ENCODE measurements around the gene ASCC2. TPM values are rescaled to one million over a fixed set of nuclear protein-coding genes. Genes with fewer than 3 reads are reported as not detected.

The ASCC2 gene
- total RNA-seq, 4 donors from 2014 or later: 19.6 to 35.8 (median 28.5) TPM

GRCh38 chr22:29856496-29856895, 18.4 kb upstream of the ASCC2 start:
- H3K27ac ChIP-seq: no peak overlapping the region
- no peak overlapping the region for H3K4me3 ChIP-seq
- no peaks in the 10 kb centered on the region for H3K27me3 ChIP-seq
- H3K4me1 ChIP-seq: no peaks in the 10 kb centered on the region
- no peaks in the 10 kb centered on the region for H3K9me3 ChIP-seq
- ATAC-seq: no peak
- WGBS, 2 donors (ENCODE audit: low coverage in 1 of 2): 72% methylated on average over 3 of the region's 3 CpGs
- no peak for TF ChIP-seq POLR2AphosphoS5 (IDR thresholded peaks at IDR 0.05)
- H3K36me3 ChIP-seq: no peaks in the 10 kb centered on the region

GRCh38 chr22:29855611-29856181, 17.6 kb upstream of the ASCC2 start:
- Histone ChIP-seq H3K36me3 (no peaks in the 10 kb centered on the region), H3K27ac (no peak overlapping the region), H3K9me3 (no peaks in the 10 kb centered on the region), H3K27me3 (no peaks in the 10 kb centered on the region), H3K4me3 (no peak overlapping the region), H3K4me1 (no peaks in the 10 kb centered on the region)
- ATAC-seq: no peak
- 49 to 61% methylated on average over 5 to 7 of the region's 10 CpGs for WGBS, 2 donors (ENCODE audit: low coverage in 1 of 2)
- TF ChIP-seq POLR2AphosphoS5 (IDR thresholded peaks at IDR 0.05) (no peak), POLR2A (IDR thresholded peaks at IDR 0.05) (no peak), CTCF (IDR thresholded peaks at IDR 0.05) (no peak), EP300 (IDR thresholded peaks at IDR 0.05) (no peak)

GRCh38 chr22:29854432-29854831, 16.4 kb upstream of the ASCC2 start:
- peak; percentile 66 for ATAC-seq
- no peaks in the 10 kb centered on the region for H3K9me3 ChIP-seq
- WGBS, 2 donors (ENCODE audit: low coverage in 1 of 2): 57 to 74% methylated on average over 1 to 3 of the region's 3 CpGs
- H3K27me3 ChIP-seq: no peaks in the 10 kb centered on the region
- no peak overlapping the region for H3K27ac ChIP-seq
- no peaks in the 10 kb centered on the region for H3K4me1 ChIP-seq
- TF ChIP-seq CTCF (IDR thresholded peaks at IDR 0.05): no peak
- TF ChIP-seq EP300 (IDR thresholded peaks at IDR 0.05): no peak
- no peak for TF ChIP-seq POLR2AphosphoS5 (IDR thresholded peaks at IDR 0.05)
- TF ChIP-seq POLR2A (IDR thresholded peaks at IDR 0.05): no peak
- H3K36me3 ChIP-seq: no peaks in the 10 kb centered on the region
- no peak overlapping the region for H3K4me3 ChIP-seq

- Histone ChIP-seq H3K4me3 (no peak overlapping the region), H3K27me3 (no peaks in the 10 kb centered on the region), H3K9me3 (peaks cover 0 to 6% (median 0%) of the 10 kb centered on the region in 3 donors), H3K27ac (no peak overlapping the region), H3K36me3 (no peaks in the 10 kb centered on the region), H3K4me1 (no peaks in the 10 kb centered on the region)
- peak; percentile 89 for ATAC-seq
- 42 to 56% methylated on average over 3 of the region's 3 CpGs for WGBS, 2 donors (ENCODE audit: low coverage in 1 of 2)
- TF ChIP-seq POLR2AphosphoS5 (IDR thresholded peaks at IDR 0.05) (no peak), POLR2A (IDR thresholded peaks at IDR 0.05) (no peak), EP300 (IDR thresholded peaks at IDR 0.05) (no peak), CTCF (IDR thresholded peaks at IDR 0.05) (no peak)
These were observed 10.0 kb upstream of the ASCC2 start for GRCh38 chr22:29848111-29848510.

- no peaks in the 10 kb centered on the region for H3K4me1 ChIP-seq
- no peaks in the 10 kb centered on the region for H3K27me3 ChIP-seq
- peaks cover 0 to 6% (median 0%) of the 10 kb centered on the region in 3 donors for H3K9me3 ChIP-seq
- no peak for TF ChIP-seq POLR2AphosphoS5 (IDR thresholded peaks at IDR 0.05)
- TF ChIP-seq POLR2A (IDR thresholded peaks at IDR 0.05): no peak
- no peak for TF ChIP-seq EP300 (IDR thresholded peaks at IDR 0.05)
- TF ChIP-seq CTCF (IDR thresholded peaks at IDR 0.05): no peak
- WGBS, 2 donors (ENCODE audit: low coverage in 1 of 2): 100% methylated on average over 1 of the region's 2 CpGs
- H3K36me3 ChIP-seq: no peaks in the 10 kb centered on the region
- H3K27ac ChIP-seq: no peak overlapping the region
- no peak for ATAC-seq
- no peak overlapping the region for H3K4me3 ChIP-seq
These were observed 8.2 kb upstream of the ASCC2 start for GRCh38 chr22:29846290-29846689.
